Activated T-cell treated with anti-CD3 and anti-CD28 coated beads, Interleukin-2, amount 50 U/mL, for 4 hours (primary cell): Measurements from ENCODE around the gene CNNM4. TPM values are rescaled to one million over a fixed set of nuclear protein-coding genes. Genes with fewer than 3 reads are reported as not detected.

Experiments
- ATAC-seq, 2 donors: fragments of 200-7000 bp; cut with Tn5 transposase; one replicate each; pipeline ENCODE4 v1.10.0; 2021
- DNase-seq: peaks from one replicate; pipeline ENCODE4 v3.0.0-alpha.2; 2020
- H3K27me3 Mint-ChIP-seq: one replicate; pipeline ENCODE4 v1.8.0; 2021; ENCODE audit warnings: low read depth, mixed read lengths
- H3K36me3 Mint-ChIP-seq: one replicate; pipeline ENCODE4 v1.8.0; 2022; ENCODE audit warnings: mixed read lengths; ENCODE audit not compliant: insufficient read depth
- H3K4me1 Mint-ChIP-seq: one replicate; pipeline ENCODE4 v1.8.0; 2021; ENCODE audit warnings: low read depth, mixed read lengths
- H3K4me3 Mint-ChIP-seq: one replicate; pipeline ENCODE4 v1.8.0; 2021; ENCODE audit warnings: mild to moderate bottlenecking, moderate library complexity, mixed read lengths
- H3K9me3 Mint-ChIP-seq: one replicate; pipeline ENCODE4 v1.8.0; 2021; ENCODE audit warnings: mixed read lengths
- total RNA-seq, 3 donors: library from RNA; stranded (reverse); gene quantifications; one replicate each; pipeline ENCODE4 v1.2.1, GENCODE V29; 2021

The CNNM4 gene
- total RNA-seq, 3 donors from 2014 or later, result 6.3 to 6.9 (median 6.4) TPM

DNA sequence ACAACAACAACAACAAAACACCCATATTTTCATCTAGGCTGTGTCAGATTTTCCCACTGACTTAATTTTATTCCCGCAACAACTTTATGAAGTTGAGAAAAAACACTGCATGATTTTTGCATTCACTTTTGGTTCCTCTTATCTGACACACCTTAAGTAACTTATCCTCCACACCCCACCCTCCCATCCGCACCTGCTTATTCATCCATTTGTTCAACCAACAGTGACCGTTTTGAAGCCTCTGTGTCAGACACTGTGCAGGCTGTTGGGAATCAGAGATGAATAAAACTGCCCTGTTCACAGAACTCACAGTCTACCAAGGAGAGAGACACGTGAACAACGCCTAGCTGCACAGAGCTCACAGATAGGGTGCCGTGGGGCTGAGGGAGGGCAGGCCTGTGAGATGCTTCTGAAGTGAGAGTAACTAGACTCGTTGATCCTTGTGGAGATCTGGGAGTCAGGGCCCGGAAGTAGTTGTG is 7.4 kb downstream of the CNNM4 start:
- ATAC-seq (no peak), DNase-seq (no peak)
- no peaks in the 10 kb centered on the region for H3K9me3 Mint-ChIP-seq
- peaks cover 10% of the 10 kb centered on the region for H3K36me3 Mint-ChIP-seq
- no peak overlapping the region for H3K4me3 Mint-ChIP-seq
- no peaks in the 10 kb centered on the region for H3K27me3 Mint-ChIP-seq
- H3K4me1 Mint-ChIP-seq, result peaks cover 36% of the 10 kb centered on the region

GRCh38 chr2:96769814-96770213 is 9.1 kb downstream of the CNNM4 start:
- DNase-seq (no peak), ATAC-seq (no peak)
- H3K9me3 Mint-ChIP-seq, result no peaks in the 10 kb centered on the region
- peaks cover 33% of the 10 kb centered on the region for H3K4me1 Mint-ChIP-seq
- peaks cover 10% of the 10 kb centered on the region for H3K36me3 Mint-ChIP-seq
- no peaks in the 10 kb centered on the region for H3K27me3 Mint-ChIP-seq
- no peak overlapping the region for H3K4me3 Mint-ChIP-seq

DNA sequence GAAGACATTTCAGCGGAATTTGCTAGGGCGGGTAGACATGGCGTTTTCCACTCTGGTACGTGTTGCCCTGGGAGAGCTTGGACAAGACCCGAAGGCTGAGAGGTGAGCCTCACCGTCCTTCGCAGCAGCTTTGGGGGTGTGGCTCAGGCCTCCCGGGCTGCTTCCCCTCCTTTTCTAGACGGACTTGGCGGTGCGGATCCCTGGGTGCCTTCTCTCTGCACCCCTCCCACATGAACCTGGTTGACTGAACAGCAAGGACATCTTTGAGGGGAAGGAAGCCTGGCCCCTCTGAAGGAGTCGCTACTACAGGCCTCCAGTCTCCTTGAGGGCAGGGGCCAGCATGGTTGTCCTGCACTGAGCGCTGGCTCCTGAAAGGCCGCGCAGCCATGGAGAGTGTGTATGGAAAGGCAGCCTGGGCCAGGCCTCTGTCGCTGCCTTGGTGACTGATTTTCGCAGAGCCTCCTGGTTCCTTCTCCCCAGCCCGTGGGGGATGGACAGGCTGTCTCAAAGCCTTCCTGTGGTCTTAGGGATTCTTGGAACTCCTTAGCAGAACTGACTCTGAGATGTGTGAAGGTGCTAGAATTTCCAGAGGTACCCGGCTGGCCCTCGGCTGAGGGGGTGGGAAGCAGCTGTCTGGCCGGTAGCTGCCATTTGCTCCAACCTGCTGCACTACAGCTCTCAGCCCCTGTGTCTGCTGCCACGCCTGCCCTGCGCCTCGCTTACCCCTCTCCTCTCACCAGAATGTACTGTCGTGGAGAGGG is 9.9 kb downstream of the CNNM4 start:
- Mint-ChIP-seq H3K4me1 (peaks cover 37% of the 10 kb centered on the region), H3K4me3 (no peak overlapping the region), H3K9me3 (no peaks in the 10 kb centered on the region), H3K36me3 (peaks cover 10% of the 10 kb centered on the region), H3K27me3 (no peaks in the 10 kb centered on the region)
- ATAC-seq (no peak), DNase-seq (no peak)

GRCh38 chr2:96771796-96772618 is 11.3 kb downstream of the CNNM4 start:
- Mint-ChIP-seq H3K27me3 (no peaks in the 10 kb centered on the region), H3K9me3 (no peaks in the 10 kb centered on the region), H3K4me3 (no peak overlapping the region), H3K36me3 (peaks cover 7% of the 10 kb centered on the region), H3K4me1 (peaks cover 32% of the 10 kb centered on the region)
- ATAC-seq (no peak), DNase-seq (no peak)

GRCh38 chr2:96772903-96773671 is 12.4 kb downstream of the CNNM4 start:
- ATAC-seq (peak; percentile 66 to 79), DNase-seq (peak; percentile 22)
- Mint-ChIP-seq H3K27me3 (no peaks in the 10 kb centered on the region), H3K9me3 (no peaks in the 10 kb centered on the region), H3K4me3 (peak overlapping the region; percentile 55), H3K36me3 (peaks cover 5% of the 10 kb centered on the region), H3K4me1 (peaks cover 28% of the 10 kb centered on the region)

DNA sequence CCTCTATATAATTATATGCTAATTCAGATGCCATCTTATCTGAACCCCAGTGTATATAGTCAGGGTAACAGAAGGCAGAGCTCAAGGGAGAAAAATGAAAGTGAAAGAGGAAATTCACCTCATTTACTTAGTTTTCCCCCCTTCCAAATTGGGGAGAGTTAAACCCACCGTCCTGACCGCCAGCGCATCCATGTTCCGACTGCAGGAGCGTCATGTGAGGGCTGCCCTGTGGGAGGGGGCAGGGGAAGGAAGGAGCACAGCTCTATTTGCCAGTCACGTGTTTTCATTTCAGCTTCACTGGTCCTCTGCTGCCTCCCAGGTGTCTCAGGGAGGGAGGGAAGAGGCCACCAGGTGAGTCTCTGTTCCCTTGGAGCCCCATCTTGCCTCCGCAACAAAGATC is 13.2 kb downstream of the CNNM4 start:
- Mint-ChIP-seq H3K4me3 (peak overlapping the region; percentile 75), H3K4me1 (peaks cover 26% of the 10 kb centered on the region), H3K9me3 (no peaks in the 10 kb centered on the region), H3K36me3 (peaks cover 2% of the 10 kb centered on the region), H3K27me3 (no peaks in the 10 kb centered on the region)
- ATAC-seq (peak; percentile 32 to 64), DNase-seq (peak; percentile 32)

- no peak overlapping the region for H3K4me3 Mint-ChIP-seq
Observed at GRCh38 chr2:96775160-96775559, 14.5 kb downstream of the CNNM4 start.

GRCh38 chr2:96783388-96783787 is 22.7 kb downstream of the CNNM4 start:
- H3K9me3 Mint-ChIP-seq, result no peaks in the 10 kb centered on the region

More at GRCh38 chr2:96775160-96775559, 14.5 kb downstream of the CNNM4 start:
- Mint-ChIP-seq H3K36me3 (peaks cover 5% of the 10 kb centered on the region), H3K27me3 (no peaks in the 10 kb centered on the region), H3K4me1 (peaks cover 26% of the 10 kb centered on the region), H3K9me3 (no peaks in the 10 kb centered on the region)
- no peak for ATAC-seq
- no peak for DNase-seq

GRCh38 chr2:96787411-96787810 is 26.7 kb downstream of the CNNM4 start:
- H3K36me3 Mint-ChIP-seq, result peaks cover 6% of the 10 kb centered on the region
- H3K4me1 Mint-ChIP-seq, result peaks cover 1% of the 10 kb centered on the region
- H3K27me3 Mint-ChIP-seq, result no peaks in the 10 kb centered on the region
- DNase-seq (no peak), ATAC-seq (no peak)
- H3K9me3 Mint-ChIP-seq, result no peaks in the 10 kb centered on the region
- no peak overlapping the region for H3K4me3 Mint-ChIP-seq

More at GRCh38 chr2:96783388-96783787, 22.7 kb downstream of the CNNM4 start:
- ATAC-seq, result no peak
- Mint-ChIP-seq H3K36me3 (peaks cover 12% of the 10 kb centered on the region), H3K4me3 (no peak overlapping the region), H3K27me3 (no peaks in the 10 kb centered on the region), H3K4me1 (peaks cover 1% of the 10 kb centered on the region)
- DNase-seq, result no peak

GRCh38 chr2:96788442-96789244 is 27.9 kb downstream of the CNNM4 start:
- no peak for ATAC-seq
- H3K27me3 Mint-ChIP-seq, result no peaks in the 10 kb centered on the region
- DNase-seq, result no peak
- H3K36me3 Mint-ChIP-seq, result peaks cover 2% of the 10 kb centered on the region
- peaks cover 1% of the 10 kb centered on the region for H3K4me1 Mint-ChIP-seq
- H3K4me3 Mint-ChIP-seq, result no peak overlapping the region
- no peaks in the 10 kb centered on the region for H3K9me3 Mint-ChIP-seq

DNA sequence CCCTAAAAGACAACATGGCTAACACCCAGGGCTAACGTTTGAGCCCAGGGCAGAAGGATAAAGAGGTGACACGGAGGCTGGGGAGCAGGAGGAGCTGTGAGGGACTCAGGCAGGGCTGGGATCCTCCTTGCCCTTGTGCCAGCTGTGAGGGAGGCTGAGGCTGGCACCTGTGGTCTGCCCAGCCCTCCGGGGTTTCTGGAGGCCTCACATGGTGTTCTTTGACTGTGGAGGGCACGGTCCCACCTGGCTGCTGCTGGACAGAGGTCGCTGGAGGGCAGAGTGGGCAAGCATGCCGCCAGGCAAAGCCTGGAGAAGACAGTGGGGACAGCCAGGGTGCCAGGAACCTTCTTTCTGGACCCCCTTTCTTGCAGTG is 28.5 kb downstream of the CNNM4 start:
- Mint-ChIP-seq H3K36me3 (peaks cover 1% of the 10 kb centered on the region), H3K4me3 (no peak overlapping the region), H3K9me3 (no peaks in the 10 kb centered on the region), H3K4me1 (peaks cover 1% of the 10 kb centered on the region), H3K27me3 (no peaks in the 10 kb centered on the region)
- DNase-seq (no peak), ATAC-seq (no peak)

DNA sequence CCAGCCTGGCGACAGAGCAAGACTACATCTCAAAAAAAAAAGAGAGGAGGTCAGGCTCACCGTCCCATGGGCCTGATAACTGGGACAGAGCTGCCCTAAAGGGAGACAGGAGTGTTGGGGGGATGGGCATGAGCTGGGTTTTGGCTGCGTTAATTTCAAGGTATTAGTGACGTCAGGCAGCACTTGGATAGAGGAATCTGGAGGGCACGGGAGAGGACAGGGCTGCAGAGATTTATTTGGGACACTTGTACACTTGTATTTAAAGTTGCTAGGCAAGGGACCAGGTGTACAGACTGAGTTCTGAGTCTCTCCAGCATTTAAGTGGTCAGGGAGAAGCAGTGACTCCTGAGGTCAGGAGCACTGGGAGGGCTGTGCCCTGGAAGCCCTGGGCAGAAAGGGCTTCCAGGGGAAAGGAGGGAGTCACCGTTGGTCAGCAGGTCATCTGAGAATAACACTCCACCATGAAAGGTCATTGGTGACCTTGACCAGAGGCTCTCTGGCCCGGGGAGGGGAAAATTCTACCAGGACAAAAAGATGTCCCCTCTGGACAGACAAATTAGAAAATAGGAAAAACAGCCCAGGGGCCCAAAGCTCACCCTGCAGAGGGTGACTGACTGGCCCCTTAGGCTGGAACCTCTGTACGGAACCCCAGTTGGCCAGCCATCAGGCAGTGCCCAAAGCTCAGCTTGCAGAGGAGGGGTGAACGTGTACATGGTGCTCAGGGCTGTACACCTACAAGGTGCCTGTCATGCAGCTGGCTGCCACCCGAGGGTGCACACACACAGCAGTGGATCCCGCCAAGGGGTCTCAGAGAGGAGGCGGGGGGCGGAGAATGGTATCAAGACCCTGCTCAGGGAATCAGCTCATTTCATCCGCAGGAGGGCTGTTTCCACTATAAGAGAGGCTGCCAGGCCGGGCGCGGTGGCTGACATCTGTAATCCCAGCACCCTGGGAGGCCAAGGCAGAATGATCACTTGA is 32.4 kb downstream of the CNNM4 start:
- DNase-seq, result no peak
- H3K36me3 Mint-ChIP-seq, result no peaks in the 10 kb centered on the region
- no peak overlapping the region for H3K4me3 Mint-ChIP-seq
- no peaks in the 10 kb centered on the region for H3K27me3 Mint-ChIP-seq
- no peaks in the 10 kb centered on the region for H3K9me3 Mint-ChIP-seq
- no peaks in the 10 kb centered on the region for H3K4me1 Mint-ChIP-seq
- ATAC-seq, result no peak

DNA sequence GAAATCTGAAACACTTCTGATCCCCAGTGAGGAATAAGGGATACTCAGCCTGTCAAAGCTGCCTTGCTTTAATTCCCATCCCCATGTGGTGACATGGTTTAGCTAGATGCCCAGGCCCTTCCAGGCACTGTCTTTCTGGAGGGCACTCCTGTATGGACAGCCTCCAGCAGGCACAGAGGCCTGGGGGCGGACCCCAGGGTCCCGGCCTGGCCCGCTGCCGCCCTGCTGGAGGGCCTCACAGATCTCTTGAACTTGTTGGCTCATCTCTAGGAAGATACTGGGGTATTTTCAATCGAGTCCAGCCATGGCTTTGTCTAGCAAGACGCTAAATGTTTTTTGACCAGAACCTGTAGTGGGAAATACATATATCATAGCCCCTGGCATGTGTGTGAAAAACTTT is 34.4 kb downstream of the CNNM4 start:
- ATAC-seq, result no peak
- H3K4me3 Mint-ChIP-seq, result no peak overlapping the region
- no peaks in the 10 kb centered on the region for H3K4me1 Mint-ChIP-seq
- H3K9me3 Mint-ChIP-seq, result no peaks in the 10 kb centered on the region
- peaks cover 7% of the 10 kb centered on the region for H3K36me3 Mint-ChIP-seq
- no peak for DNase-seq
- no peaks in the 10 kb centered on the region for H3K27me3 Mint-ChIP-seq
